GM23338 (cell line): ENCODE results near the gene C22orf15.

Source experiments
- CREB1 ChIP-seq: fragments of 250-450 bp; sonication (Bioruptor Pico); IDR thresholded peaks from 2 replicates; pipeline ENCODE4 v1.5.0; 2020; ENCODE audit warnings: low read depth, mild to moderate bottlenecking, moderate library complexity
- EZH2 ChIP-seq: fragments of 200-600 bp; sonication (generic); IDR thresholded peaks from one replicate; pipeline ENCODE4 v1.8.0; 2017; ENCODE audit warnings: antibody characterized with exemption, mild to moderate bottlenecking, low read depth; ENCODE audit not compliant: unreplicated experiment
- EZH2phosphoT487 ChIP-seq: fragments of 200-600 bp; sonication (generic); IDR thresholded peaks from one replicate; pipeline ENCODE4 v1.8.1; 2018; ENCODE audit warnings: antibody characterized with exemption; ENCODE audit not compliant: unreplicated experiment
- JUNB ChIP-seq: IDR thresholded peaks from one replicate; pipeline ENCODE4 v1.6.1; 2016; ENCODE audit warnings: antibody characterized with exemption; ENCODE audit not compliant: unreplicated experiment
- POLR2AphosphoS5 ChIP-seq: IDR thresholded peaks from 2 replicates; pipeline ENCODE4 v1.6.1; 2016; ENCODE audit warnings: antibody characterized with exemption, low read depth
- TF ChIP-seq, protein P1 (sequence below), 2 experiments: fragments of 200-600 bp in 1 of 2; sonication (generic) in 1 of 2; conservative IDR thresholded peaks; 2 replicates each; pipeline versions ENCODE4 v1.5.1 to v1.6.1; 2016 to 2017; ENCODE audit warnings: antibody characterized with exemption in 2 of 2, low read depth in 2 of 2, mild to moderate bottlenecking in 2 of 2, moderate library complexity in 1 of 2
- TF ChIP-seq, protein P2 (sequence below): IDR thresholded peaks from one replicate; pipeline ENCODE4 v1.6.1; 2018; ENCODE audit warnings: antibody characterized with exemption; ENCODE audit not compliant: unreplicated experiment

DNA sequence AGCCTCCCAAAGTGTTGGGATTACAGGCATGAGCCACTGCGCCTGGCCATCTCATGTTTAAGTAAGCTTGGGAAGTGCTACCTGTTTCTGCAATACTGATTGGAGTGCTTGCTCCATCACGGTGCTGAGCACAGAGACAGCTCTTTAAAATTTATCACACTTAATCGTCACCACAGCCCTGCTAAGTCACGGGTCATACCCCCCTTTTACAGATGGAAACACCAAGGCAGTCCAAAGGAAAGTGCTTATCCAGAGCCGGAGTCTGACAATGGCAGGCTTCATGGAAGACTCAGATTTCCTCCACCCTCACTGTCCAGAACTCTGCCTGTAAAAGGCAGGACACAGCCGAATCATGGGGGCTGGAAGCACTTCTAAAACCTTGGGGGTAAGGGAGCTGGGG is 2.7 kb upstream of the C22orf15 start:
- TF ChIP-seq, protein P1, sequence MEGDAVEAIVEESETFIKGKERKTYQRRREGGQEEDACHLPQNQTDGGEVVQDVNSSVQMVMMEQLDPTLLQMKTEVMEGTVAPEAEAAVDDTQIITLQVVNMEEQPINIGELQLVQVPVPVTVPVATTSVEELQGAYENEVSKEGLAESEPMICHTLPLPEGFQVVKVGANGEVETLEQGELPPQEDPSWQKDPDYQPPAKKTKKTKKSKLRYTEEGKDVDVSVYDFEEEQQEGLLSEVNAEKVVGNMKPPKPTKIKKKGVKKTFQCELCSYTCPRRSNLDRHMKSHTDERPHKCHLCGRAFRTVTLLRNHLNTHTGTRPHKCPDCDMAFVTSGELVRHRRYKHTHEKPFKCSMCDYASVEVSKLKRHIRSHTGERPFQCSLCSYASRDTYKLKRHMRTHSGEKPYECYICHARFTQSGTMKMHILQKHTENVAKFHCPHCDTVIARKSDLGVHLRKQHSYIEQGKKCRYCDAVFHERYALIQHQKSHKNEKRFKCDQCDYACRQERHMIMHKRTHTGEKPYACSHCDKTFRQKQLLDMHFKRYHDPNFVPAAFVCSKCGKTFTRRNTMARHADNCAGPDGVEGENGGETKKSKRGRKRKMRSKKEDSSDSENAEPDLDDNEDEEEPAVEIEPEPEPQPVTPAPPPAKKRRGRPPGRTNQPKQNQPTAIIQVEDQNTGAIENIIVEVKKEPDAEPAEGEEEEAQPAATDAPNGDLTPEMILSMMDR (conservative IDR thresholded peaks at IDR 0.05; ENCODE audit: low read depth in 2 of 2), result no peak
- TF ChIP-seq EZH2 (no peak), EZH2phosphoT487 (no peak), JUNB (no peak), CREB1 (CRISPR knock-in tag) (no peak), POLR2AphosphoS5 (no peak)
- TF ChIP-seq, protein P2, sequence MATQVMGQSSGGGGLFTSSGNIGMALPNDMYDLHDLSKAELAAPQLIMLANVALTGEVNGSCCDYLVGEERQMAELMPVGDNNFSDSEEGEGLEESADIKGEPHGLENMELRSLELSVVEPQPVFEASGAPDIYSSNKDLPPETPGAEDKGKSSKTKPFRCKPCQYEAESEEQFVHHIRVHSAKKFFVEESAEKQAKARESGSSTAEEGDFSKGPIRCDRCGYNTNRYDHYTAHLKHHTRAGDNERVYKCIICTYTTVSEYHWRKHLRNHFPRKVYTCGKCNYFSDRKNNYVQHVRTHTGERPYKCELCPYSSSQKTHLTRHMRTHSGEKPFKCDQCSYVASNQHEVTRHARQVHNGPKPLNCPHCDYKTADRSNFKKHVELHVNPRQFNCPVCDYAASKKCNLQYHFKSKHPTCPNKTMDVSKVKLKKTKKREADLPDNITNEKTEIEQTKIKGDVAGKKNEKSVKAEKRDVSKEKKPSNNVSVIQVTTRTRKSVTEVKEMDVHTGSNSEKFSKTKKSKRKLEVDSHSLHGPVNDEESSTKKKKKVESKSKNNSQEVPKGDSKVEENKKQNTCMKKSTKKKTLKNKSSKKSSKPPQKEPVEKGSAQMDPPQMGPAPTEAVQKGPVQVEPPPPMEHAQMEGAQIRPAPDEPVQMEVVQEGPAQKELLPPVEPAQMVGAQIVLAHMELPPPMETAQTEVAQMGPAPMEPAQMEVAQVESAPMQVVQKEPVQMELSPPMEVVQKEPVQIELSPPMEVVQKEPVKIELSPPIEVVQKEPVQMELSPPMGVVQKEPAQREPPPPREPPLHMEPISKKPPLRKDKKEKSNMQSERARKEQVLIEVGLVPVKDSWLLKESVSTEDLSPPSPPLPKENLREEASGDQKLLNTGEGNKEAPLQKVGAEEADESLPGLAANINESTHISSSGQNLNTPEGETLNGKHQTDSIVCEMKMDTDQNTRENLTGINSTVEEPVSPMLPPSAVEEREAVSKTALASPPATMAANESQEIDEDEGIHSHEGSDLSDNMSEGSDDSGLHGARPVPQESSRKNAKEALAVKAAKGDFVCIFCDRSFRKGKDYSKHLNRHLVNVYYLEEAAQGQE, result no peak
